HG03354 (cell line): ENCODE measurements around the gene ARHGAP44.

Source experiments
- ATAC-seq: cut with Tn5 transposase; IDR thresholded peaks from one replicate; pipeline ENCODE4 v1.9.1; 2021; ENCODE audit warnings: mild to moderate bottlenecking; ENCODE audit not compliant: unreplicated experiment, poor library complexity, severe bottlenecking

ARHGAP44 gene

DNA sequence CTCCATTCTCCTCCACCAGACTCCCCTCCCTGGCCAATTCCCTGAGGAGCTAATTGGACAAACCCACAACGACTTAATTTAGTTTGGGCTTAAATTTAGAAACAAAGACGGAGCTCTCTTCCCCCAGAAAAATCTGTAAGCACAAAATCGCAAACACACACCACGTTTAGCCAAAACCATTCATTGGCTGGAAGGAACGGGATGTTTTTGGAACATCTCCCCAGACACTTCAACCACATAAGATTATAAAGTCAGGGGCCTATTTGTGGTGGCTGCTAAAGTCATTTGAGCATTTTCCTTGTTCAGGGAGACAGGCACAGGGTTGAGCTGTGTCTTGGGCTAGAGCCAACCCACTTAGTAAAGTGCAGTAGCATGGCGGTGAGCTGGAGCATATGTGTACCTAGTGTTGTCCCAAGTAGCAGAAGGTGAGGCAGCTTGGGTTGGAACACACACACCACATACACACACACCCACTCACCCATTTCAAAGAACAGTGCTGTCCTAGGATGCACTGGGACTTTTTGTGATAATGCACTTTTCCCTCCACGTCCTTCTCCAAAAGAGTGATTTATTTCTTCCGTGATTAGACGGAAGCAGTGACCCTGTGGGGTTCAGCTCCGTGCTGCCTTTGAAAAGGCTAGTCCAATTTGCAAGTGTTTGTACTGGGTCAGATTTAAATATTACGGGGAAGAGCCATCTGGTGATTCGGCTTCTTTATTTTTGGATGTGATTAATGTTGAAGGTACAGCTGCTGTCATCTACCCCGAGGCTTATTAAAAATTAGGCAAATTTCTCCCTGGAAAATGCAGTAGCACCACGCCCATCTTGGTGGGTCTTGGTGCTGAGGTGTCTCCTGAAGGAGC lies 196.4 kb downstream of the ARHGAP44 start:
- no peak for ATAC-seq

DNA sequence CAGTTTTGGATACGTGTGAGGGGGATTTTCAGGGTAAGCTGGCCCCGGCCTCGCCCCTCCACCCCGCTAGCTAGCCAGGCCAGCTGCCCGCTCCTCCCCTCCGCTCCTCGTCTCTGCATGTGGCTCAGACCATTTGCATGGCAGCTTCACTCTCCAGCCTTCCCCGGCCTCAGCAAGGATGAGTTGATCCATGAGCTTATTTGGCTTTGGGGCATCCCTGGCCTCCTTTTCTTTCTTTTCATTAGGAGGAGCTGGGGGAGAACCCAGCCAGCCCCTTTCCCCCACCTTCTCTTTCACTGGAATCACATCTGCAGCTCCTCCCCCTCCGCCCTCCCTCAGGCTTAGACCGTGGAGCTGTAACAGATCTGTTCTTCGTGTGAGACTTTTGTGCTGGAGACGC lies 197.8 kb downstream of the ARHGAP44 start:
- no peak for ATAC-seq

DNA sequence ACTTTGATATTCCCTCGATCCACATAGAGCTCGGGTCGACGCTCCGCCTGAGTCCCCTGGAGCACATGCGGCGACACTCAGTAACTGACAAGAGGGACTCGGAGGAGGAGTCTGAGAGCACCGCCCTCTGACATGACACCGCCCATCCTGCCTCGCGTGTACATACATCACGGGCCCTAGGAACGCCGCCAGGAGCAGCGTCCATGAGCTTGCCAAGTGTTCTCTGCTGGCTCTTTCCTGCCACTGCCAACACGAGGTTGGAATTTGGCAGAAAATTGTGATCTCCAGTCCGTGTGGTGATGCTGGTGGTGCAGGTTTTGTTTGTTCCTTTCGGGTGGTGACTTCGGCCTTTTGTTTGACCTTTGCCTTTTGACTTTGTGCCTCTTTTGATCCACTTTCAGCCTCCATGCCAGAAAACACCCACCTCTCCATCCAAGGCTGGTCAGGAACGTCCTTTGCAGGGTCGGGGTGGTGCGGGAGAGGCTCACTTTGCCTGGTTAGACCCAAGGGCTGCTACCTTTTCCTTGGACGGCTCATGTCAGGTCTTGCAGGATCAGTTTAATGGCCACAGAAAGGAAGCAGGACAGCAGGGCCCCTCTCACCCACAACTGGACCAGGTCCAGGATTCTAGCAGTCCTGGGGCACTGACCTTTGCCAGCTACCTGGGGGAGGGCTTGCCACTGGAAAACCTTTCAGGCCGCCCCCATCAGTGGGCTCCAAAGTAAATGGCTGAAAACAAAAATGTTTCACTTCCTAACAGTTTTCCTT lies 200.9 kb downstream of the ARHGAP44 start:
- no peak for ATAC-seq

- no peak for ATAC-seq
Measured at GRCh38 chr17:12990926-12991325, 201.6 kb downstream of the ARHGAP44 start.

GRCh38 chr17:12992676-12993075 lies 203.4 kb downstream of the ARHGAP44 start:
- ATAC-seq, result no peak

DNA sequence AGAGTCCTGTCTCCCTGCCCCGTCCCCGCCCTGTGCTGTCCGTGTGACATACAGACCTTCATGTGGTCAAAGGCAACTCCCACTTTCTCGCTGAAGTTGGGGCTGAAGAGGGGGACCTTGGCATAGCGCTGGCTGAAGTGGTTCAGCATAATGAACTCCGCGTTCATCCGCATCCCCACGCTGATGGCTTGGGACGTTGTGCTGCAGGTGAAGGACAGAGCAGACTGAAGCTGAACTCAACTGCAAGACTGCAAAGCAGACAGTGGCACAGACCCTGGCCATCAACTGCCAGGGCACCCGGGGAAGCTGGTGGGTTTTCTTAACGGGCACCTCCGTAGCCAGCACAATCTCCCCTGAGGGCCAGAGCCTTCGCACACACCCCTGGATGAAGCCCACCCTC lies 204.3 kb downstream of the ARHGAP44 start:
- ATAC-seq, result no peak

GRCh38 chr17:12994341-12995074 lies 205.2 kb downstream of the ARHGAP44 start:
- ATAC-seq, result no peak

DNA sequence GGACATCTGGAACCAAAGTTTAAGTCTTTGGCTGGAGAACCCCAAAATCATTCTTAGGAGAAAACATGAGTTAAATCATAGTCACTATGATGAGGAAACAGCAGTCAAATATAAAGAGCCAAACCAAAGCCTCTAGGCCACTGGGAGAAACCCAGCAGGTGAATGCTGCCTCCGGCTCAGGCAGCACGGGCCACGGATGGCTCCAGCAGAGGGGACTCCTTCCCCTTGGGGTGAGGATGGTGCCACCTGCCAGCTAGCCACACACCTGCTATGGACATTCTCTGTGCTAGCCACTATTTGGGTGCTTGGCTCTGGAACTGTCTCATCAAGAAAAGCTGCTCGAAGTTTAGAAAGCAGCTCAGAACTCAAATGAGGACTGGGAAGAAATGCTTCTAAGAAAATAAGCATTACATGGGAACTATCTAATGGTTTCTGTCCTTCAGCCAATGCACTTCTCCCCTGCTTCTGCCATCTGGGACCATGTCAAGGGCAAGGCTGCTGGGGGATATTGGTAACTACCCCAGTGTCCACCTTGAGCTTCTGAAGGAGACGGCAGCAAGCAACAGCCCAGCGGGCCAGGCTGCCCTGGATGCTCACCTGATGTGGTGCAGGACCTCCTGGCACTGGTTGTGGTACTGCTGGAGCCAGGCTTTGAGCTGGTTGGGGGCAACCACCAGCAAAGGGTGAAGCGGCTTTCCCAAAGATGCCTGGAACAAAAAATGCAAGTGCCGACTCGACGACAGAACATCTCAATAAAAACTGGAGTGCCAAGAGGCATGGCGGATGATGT lies 206.0 kb downstream of the ARHGAP44 start:
- ATAC-seq, result no peak

GRCh38 chr17:12995896-12996295 lies 206.6 kb downstream of the ARHGAP44 start:
- no peak for ATAC-seq

DNA sequence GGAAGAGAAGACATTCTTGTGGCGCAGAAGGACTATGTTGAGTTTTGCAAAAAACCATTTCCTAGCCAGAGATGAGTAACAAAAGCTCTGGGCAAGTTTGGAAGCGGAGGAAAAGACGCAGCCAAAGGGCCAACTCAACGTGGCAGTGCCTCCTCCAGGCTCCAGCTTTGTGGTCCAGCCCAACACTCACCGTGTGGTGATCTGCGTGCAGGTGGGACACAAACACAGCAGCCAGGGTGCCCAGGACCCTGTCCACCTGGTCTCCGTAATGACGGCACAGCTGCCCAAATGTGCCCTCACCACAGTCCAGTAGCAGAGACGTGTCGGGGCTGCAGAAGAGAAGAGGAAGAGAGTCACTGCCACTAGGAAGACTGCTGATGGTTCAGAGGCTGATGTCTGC lies 207.1 kb downstream of the ARHGAP44 start:
- no peak for ATAC-seq

GRCh38 chr17:12996941-12997340 lies 207.6 kb downstream of the ARHGAP44 start:
- ATAC-seq, result no peak

- no peak for ATAC-seq
Measured at GRCh38 chr17:12998461-12998860, 209.2 kb downstream of the ARHGAP44 start.

GRCh38 chr17:12998874-12999273 lies 209.6 kb downstream of the ARHGAP44 start:
- ATAC-seq, result no peak

GRCh38 chr17:13000561-13000960 lies 211.3 kb downstream of the ARHGAP44 start:
- ATAC-seq, result no peak

- ATAC-seq, result no peak
Measured at GRCh38 chr17:13001991-13002615, 212.8 kb downstream of the ARHGAP44 start.

GRCh38 chr17:13002761-13003453 lies 213.6 kb downstream of the ARHGAP44 start:
- ATAC-seq, result no peak

GRCh38 chr17:13003454-13003851 lies 214.2 kb downstream of the ARHGAP44 start:
- no peak for ATAC-seq

- no peak for ATAC-seq
Measured at GRCh38 chr17:13003927-13004326, 214.6 kb downstream of the ARHGAP44 start.

DNA sequence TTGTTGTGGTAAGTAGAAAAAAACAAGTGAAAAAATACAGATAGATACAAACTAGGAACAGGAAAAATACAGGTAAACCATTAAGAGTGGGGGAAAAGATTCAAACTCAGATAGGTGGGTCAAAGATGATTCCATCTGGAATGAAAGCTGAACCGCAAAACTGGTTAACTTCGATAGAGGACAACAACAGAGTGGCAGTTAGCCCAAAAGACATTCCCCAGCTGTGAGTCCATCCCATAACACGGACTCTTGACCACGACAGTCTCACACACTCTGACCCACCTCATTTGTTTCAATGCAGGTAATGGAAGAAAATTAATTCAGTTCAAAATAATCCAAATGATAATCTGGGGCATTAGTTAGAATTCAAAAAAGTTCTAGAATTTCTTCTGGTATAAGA lies 215.0 kb downstream of the ARHGAP44 start:
- ATAC-seq, result no peak
